NCI-H2227 treated with DMSO at 0.1 percent for 48 hours (cell line): ENCODE measurements around the gene RHOF.

ENCODE experiments used
- DNase-seq: peaks from one replicate; lab custom pipeline; 2025; lab: John Stamatoyannopoulos, UW

RHOF gene

DNA sequence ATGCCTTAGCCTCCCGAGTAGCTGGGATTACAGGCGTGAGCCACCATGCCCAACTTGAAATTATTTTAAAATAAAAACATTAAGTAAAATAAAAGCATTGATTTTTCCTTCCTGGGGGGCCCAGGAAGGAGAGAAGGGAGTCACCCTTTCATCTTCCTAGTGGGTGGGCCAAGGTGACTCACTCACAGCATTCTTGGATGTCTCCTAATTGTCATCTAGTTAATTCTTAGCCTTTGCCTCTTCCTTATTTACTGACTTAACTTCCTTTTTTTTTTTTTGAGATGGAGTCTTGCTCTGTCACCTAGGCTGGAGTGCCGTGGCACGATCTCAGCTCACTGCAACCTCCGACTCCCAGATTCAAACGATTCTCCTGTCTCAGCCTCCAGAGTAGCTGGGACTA, 51.7 kb downstream of the RHOF start:
- DNase-seq = no peak

DNA sequence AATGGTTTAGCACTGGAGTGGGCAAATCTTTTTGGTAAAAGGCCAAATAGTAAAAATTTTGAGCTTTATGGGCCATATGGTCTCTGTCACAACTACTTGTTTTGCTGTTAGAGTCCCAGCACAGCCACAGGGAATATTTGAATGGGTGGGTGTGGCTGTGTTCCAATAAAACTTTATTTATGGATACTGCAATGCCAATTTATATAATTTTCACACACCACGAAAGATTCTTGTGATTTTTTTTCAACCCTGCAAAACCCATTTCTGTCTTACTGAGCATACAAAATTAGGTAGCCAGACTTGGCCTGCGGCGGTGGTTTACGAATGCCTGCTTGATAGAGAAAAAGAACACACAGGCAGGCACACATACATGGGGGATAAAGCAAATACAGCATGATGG, 52.6 kb downstream of the RHOF start:
- DNase-seq = no peak

- no peak for DNase-seq
Measured at GRCh38 chr12:121738340-121738858, 55.1 kb downstream of the RHOF start.

GRCh38 chr12:121733849-121734248, 59.6 kb downstream of the RHOF start:
- no peak for DNase-seq

- DNase-seq = no peak
Measured at GRCh38 chr12:121731473-121731872, 62.0 kb downstream of the RHOF start.

DNA sequence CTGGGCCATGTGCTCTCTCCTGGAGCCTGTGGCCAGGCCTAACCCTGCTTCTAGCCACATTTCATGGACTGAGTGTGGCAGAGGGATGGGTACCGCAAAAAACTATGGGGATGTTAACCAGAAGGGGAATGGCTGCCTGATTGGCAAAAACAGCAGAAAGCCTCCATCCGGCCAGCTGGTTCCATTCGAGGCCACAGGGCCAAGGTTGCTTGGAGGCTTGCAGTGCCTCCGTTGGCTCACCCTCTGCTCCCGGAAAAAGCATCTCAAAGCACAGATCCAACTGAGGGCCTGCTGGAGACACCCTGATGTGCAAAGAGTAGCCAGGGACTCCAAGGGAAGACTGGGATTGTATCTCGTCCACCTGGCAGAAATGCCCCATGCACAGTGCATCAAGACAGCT, 64.5 kb downstream of the RHOF start:
- no peak for DNase-seq
